ENCODE data around the gene REX1BD.

GRCh38 chr19:18587561-18587960 is 1.0 kb upstream of the REX1BD start:
- TF ChIP-seq POLR2AphosphoS5 (IDR thresholded peaks at IDR 0.05) = no peak
- TF ChIP-seq CTCF (IDR thresholded peaks at IDR 0.05; ENCODE audit: poor library complexity, severe bottlenecking) = no peak
- TF ChIP-seq, protein P1, sequence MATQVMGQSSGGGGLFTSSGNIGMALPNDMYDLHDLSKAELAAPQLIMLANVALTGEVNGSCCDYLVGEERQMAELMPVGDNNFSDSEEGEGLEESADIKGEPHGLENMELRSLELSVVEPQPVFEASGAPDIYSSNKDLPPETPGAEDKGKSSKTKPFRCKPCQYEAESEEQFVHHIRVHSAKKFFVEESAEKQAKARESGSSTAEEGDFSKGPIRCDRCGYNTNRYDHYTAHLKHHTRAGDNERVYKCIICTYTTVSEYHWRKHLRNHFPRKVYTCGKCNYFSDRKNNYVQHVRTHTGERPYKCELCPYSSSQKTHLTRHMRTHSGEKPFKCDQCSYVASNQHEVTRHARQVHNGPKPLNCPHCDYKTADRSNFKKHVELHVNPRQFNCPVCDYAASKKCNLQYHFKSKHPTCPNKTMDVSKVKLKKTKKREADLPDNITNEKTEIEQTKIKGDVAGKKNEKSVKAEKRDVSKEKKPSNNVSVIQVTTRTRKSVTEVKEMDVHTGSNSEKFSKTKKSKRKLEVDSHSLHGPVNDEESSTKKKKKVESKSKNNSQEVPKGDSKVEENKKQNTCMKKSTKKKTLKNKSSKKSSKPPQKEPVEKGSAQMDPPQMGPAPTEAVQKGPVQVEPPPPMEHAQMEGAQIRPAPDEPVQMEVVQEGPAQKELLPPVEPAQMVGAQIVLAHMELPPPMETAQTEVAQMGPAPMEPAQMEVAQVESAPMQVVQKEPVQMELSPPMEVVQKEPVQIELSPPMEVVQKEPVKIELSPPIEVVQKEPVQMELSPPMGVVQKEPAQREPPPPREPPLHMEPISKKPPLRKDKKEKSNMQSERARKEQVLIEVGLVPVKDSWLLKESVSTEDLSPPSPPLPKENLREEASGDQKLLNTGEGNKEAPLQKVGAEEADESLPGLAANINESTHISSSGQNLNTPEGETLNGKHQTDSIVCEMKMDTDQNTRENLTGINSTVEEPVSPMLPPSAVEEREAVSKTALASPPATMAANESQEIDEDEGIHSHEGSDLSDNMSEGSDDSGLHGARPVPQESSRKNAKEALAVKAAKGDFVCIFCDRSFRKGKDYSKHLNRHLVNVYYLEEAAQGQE (IDR thresholded peaks at IDR 0.05; ENCODE audit: borderline replicate concordance) = no peak
- no peak for TF ChIP-seq EZH2 (IDR thresholded peaks at IDR 0.05; ENCODE audit: borderline replicate concordance, insufficient read depth, low read length, poor library complexity, severe bottlenecking)
- TF ChIP-seq RAD21 (conservative IDR thresholded peaks at IDR 0.05) = no peak
- no peak for TF ChIP-seq TAF1 (IDR thresholded peaks at IDR 0.05; ENCODE audit: low read depth)
- TF ChIP-seq SMC3 (conservative IDR thresholded peaks at IDR 0.05; ENCODE audit: poor library complexity) = no peak
